ENCODE data around the gene ENPP7.

DNA sequence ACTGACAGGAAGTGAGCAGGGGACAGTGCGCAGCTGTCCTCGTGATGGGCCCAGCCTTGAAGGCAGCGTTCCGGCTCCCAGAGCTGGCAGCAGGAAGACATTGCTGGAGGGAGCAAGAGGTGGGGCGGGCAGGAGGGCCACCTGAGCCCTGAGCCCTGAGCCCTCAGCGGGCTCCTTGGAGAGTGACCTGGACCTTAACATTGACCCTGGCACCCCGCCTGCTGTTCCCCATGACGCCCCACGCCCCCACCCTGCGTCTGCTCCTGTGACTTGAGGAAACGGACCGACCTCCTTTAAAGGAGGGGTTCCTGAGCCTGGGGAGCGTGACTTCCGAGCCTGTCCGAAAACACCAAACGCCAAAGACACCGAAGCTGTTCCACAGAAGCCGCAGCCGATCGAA lies 25.1 kb upstream of the ENPP7 start:
- TF ChIP-seq CTCF (IDR thresholded peaks at IDR 0.05) (no peak), POLR2A (IDR thresholded peaks at IDR 0.05) (no peak)
